Measurements from ENCODE around the gene SEMA4C.

GRCh38 chr2:96824079-96824870 is 45.6 kb downstream of the SEMA4C start:
- no peak for TF ChIP-seq ZNF561 (CRISPR knock-in tag; conservative IDR thresholded peaks at IDR 0.05)
- TF ChIP-seq, protein P1, sequence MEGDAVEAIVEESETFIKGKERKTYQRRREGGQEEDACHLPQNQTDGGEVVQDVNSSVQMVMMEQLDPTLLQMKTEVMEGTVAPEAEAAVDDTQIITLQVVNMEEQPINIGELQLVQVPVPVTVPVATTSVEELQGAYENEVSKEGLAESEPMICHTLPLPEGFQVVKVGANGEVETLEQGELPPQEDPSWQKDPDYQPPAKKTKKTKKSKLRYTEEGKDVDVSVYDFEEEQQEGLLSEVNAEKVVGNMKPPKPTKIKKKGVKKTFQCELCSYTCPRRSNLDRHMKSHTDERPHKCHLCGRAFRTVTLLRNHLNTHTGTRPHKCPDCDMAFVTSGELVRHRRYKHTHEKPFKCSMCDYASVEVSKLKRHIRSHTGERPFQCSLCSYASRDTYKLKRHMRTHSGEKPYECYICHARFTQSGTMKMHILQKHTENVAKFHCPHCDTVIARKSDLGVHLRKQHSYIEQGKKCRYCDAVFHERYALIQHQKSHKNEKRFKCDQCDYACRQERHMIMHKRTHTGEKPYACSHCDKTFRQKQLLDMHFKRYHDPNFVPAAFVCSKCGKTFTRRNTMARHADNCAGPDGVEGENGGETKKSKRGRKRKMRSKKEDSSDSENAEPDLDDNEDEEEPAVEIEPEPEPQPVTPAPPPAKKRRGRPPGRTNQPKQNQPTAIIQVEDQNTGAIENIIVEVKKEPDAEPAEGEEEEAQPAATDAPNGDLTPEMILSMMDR (IDR thresholded peaks at IDR 0.05 in 2 of 3, conservative IDR thresholded peaks at IDR 0.05 in 1 of 3; ENCODE audit: insufficient read depth in 2 of 3, low read depth in 1 of 3, low read length in 3 of 3) = no peak
- no peak for TF ChIP-seq POLR2AphosphoS5 (IDR thresholded peaks at IDR 0.05; ENCODE audit: control insufficient read depth, insufficient read depth, low read depth, low read length)
- TF ChIP-seq ZFP30 (CRISPR knock-in tag; IDR thresholded peaks at IDR 0.05; ENCODE audit: borderline replicate concordance) = no peak
- no peak for TF ChIP-seq EGR1 (conservative IDR thresholded peaks at IDR 0.05)
- no peak for TF ChIP-seq SIN3A (IDR thresholded peaks at IDR 0.05; ENCODE audit: borderline replicate concordance in 2 of 2, control insufficient read depth in 1 of 2, low read depth in 2 of 2, low read length in 2 of 2)
- no peak for TF ChIP-seq FOSL1 (tag; conservative IDR thresholded peaks at IDR 0.05)
- no peak for TF ChIP-seq ZNF449 (CRISPR knock-in tag; IDR thresholded peaks at IDR 0.05)
- TF ChIP-seq, protein P2, sequence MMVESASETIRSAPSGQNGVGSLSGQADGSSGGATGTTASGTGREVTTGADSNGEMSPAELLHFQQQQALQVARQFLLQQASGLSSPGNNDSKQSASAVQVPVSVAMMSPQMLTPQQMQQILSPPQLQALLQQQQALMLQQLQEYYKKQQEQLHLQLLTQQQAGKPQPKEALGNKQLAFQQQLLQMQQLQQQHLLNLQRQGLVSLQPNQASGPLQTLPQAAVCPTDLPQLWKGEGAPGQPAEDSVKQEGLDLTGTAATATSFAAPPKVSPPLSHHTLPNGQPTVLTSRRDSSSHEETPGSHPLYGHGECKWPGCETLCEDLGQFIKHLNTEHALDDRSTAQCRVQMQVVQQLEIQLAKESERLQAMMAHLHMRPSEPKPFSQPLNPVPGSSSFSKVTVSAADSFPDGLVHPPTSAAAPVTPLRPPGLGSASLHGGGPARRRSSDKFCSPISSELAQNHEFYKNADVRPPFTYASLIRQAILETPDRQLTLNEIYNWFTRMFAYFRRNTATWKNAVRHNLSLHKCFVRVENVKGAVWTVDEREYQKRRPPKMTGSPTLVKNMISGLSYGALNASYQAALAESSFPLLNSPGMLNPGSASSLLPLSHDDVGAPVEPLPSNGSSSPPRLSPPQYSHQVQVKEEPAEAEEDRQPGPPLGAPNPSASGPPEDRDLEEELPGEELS (CRISPR knock-in tag; IDR thresholded peaks at IDR 0.05; ENCODE audit: borderline replicate concordance) = no peak
- TF ChIP-seq ZNF639 (CRISPR knock-in tag; conservative IDR thresholded peaks at IDR 0.05 in 1 of 2, IDR thresholded peaks at IDR 0.05 in 1 of 2) = no peak
- no peak for TF ChIP-seq PHF8 (IDR thresholded peaks at IDR 0.05; ENCODE audit: borderline replicate concordance, low read length)
- no peak for TF ChIP-seq SREBF1 (IDR thresholded peaks at IDR 0.05; ENCODE audit: borderline replicate concordance, low read depth, low read length)
